Type B pancreatic cell (in vitro differentiated cells): Measurements from ENCODE around the gene RBCK1. TPM values are rescaled to one million over a fixed set of nuclear protein-coding genes. Genes with fewer than 3 reads are reported as not detected.
"Not testable (repeated sequence)": the region's sequence is repeated elsewhere in the genome, so short reads cannot be mapped to it uniquely, and the experiment has no call there.

ENCODE experiments used
- DNase-seq: peaks from one replicate; pipeline ENCODE4 v3.0.0; 2021; ENCODE audit warnings: mixed read lengths; ENCODE audit not compliant: unreplicated experiment; ENCODE audit errors: extremely low spot score
- H3K27ac Mint-ChIP-seq: 2 replicates; pipeline ENCODE4 v1.8.0; 2021; ENCODE audit warnings: mild to moderate bottlenecking, mixed read lengths
- H3K27me3 Mint-ChIP-seq: 2 replicates; pipeline ENCODE4 v1.8.0; 2021; ENCODE audit warnings: mixed read lengths
- H3K36me3 Mint-ChIP-seq: 2 replicates; pipeline ENCODE4 v1.8.0; 2021; ENCODE audit warnings: mixed read lengths
- H3K4me1 Mint-ChIP-seq: one replicate; pipeline ENCODE4 v1.8.0; 2021; ENCODE audit warnings: mixed read lengths; ENCODE audit not compliant: unreplicated experiment
- H3K4me3 Mint-ChIP-seq: 2 replicates; pipeline ENCODE4 v1.8.0; 2021; ENCODE audit warnings: mild to moderate bottlenecking, mixed read lengths
- H3K9me3 Mint-ChIP-seq: 2 replicates; pipeline ENCODE4 v1.8.0; 2021; ENCODE audit warnings: mixed read lengths
- CTCF ChIP-seq: fragments of 200-600 bp; sonication (generic); conservative IDR thresholded peaks from 2 replicates; pipeline ENCODE4 v1.5.0; 2021; ENCODE audit warnings: antibody characterized with exemption, mild to moderate bottlenecking
- total RNA-seq: library from RNA; stranded (reverse); gene quantifications from 2 replicates; pipeline ENCODE4 v1.2.1, GENCODE V29; 2021; ENCODE audit warnings: low replicate concordance

Gene RBCK1
- total RNA-seq, 1 donor from 2014 or later, result 84.9 TPM

GRCh38 chr20:385448-385847 lies 22.7 kb upstream of the RBCK1 start:
- H3K36me3 Mint-ChIP-seq, result peaks cover 5% of the 10 kb centered on the region
- H3K9me3 Mint-ChIP-seq, result no peaks in the 10 kb centered on the region
- TF ChIP-seq CTCF, result no peak
- H3K27me3 Mint-ChIP-seq, result peaks cover 17% of the 10 kb centered on the region
- no peak overlapping the region for H3K4me3 Mint-ChIP-seq
- H3K4me1 Mint-ChIP-seq, result peaks cover 4% of the 10 kb centered on the region
- no peak overlapping the region for H3K27ac Mint-ChIP-seq
- DNase-seq, result no peak

GRCh38 chr20:386634-387033 lies 21.5 kb upstream of the RBCK1 start:
- H3K4me3 Mint-ChIP-seq, H3K36me3 Mint-ChIP-seq, H3K27ac Mint-ChIP-seq, DNase-seq, H3K9me3 Mint-ChIP-seq, H3K4me1 Mint-ChIP-seq: not testable (repeated sequence)
- peaks cover 17% of the 10 kb centered on the region for H3K27me3 Mint-ChIP-seq

- no peak for TF ChIP-seq CTCF
- Mint-ChIP-seq H3K36me3 (peaks cover 5% of the 10 kb centered on the region), H3K4me1 (peaks cover 4% of the 10 kb centered on the region), H3K27ac (no peak overlapping the region), H3K9me3 (no peaks in the 10 kb centered on the region), H3K4me3 (no peak overlapping the region), H3K27me3 (peaks cover 12% of the 10 kb centered on the region)
- DNase-seq, result no peak
Measured at GRCh38 chr20:387520-387919, 20.6 kb upstream of the RBCK1 start.

- Mint-ChIP-seq H3K9me3 (no peaks in the 10 kb centered on the region), H3K27ac (no peak overlapping the region), H3K4me3 (no peak overlapping the region), H3K36me3 (peaks cover 5% of the 10 kb centered on the region), H3K4me1 (no peaks in the 10 kb centered on the region), H3K27me3 (peaks cover 7% of the 10 kb centered on the region)
- TF ChIP-seq CTCF, result no peak
- DNase-seq, result no peak
Measured at GRCh38 chr20:388034-388994, 19.8 kb upstream of the RBCK1 start.

- Mint-ChIP-seq H3K27me3 (no peaks in the 10 kb centered on the region), H3K4me1 (no peaks in the 10 kb centered on the region), H3K27ac (no peak overlapping the region), H3K4me3 (no peak overlapping the region), H3K36me3 (peaks cover 5% of the 10 kb centered on the region), H3K9me3 (no peaks in the 10 kb centered on the region)
- TF ChIP-seq CTCF, result no peak
- no peak for DNase-seq
Measured at GRCh38 chr20:389220-389619, 18.9 kb upstream of the RBCK1 start.

- no peak for TF ChIP-seq CTCF
- no peak overlapping the region for H3K4me3 Mint-ChIP-seq
- no peaks in the 10 kb centered on the region for H3K27me3 Mint-ChIP-seq
- DNase-seq, result no peak
- H3K9me3 Mint-ChIP-seq, result no peaks in the 10 kb centered on the region
- peaks cover 5% of the 10 kb centered on the region for H3K36me3 Mint-ChIP-seq
- H3K4me1 Mint-ChIP-seq, result no peaks in the 10 kb centered on the region
- no peak overlapping the region for H3K27ac Mint-ChIP-seq
Measured at GRCh38 chr20:391041-391711, 16.9 kb upstream of the RBCK1 start.

- H3K4me3 Mint-ChIP-seq, H3K4me1 Mint-ChIP-seq, H3K27ac Mint-ChIP-seq, DNase-seq, H3K9me3 Mint-ChIP-seq, H3K27me3 Mint-ChIP-seq, H3K36me3 Mint-ChIP-seq: not testable (repeated sequence)
Measured at GRCh38 chr20:393296-393695, 14.8 kb upstream of the RBCK1 start.
